SIG-M5 treated with dmso at 0.1 percent for 504 hours (cell line): ENCODE results near the gene ZNF648.
"Not testable (repeated sequence)": the region's sequence is repeated elsewhere in the genome, so short reads cannot be mapped to it uniquely, and the experiment has no call there.

Experiments used
- DNase-seq: peaks from one replicate; lab custom pipeline; 2025; ENCODE audit not compliant: unreplicated experiment; lab: John Stamatoyannopoulos, UW

The ZNF648 gene

DNA sequence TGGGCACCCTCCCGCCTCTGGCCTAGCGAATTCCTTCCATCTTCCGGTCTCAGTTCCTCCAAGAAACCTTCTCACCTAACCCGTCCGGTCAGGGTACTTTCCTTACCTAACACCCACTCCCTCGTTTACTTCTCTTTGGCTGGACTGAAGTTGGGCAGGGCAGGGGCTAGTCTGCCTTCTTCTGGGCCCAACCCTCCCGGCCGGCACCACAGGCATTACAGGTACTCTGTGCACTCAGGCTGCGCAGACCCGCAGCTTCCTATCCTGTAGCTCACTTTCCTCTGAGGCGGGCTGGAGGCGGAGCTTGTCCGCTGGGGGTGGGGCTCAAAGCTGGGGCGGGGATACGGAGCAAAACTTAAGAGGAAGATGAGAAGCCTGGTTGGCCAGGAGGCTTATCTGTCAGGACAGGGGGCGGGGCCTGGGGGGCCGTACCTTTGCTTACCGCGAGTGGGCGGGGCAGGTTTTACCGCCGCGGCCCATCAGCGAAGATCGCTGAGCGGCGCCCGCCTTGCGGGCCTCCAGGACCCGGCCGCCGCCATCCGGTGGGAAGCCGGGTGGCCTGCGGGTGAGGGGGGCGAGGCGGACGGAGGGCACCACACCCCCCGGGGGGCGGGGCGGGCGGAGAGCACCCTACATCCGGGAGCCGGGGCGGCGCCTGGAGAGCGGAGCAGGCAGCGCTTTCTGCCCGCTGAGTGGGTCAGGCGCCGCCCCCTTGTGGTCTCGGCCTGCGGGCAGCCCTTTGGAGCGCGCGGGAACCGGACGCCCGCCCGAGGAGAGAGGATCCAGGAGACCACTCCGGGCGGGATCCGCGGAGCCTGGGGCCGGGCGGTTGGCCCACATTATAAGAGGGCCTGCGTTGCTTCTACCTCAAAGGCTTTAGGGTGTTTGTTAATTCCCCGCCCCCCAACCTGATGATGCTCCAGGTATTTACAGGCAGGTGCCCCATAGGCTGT is 31.9 kb downstream of the ZNF648 start:
- DNase-seq = peak; percentile 98

GRCh38 chr1:182029002-182029378 is 32.5 kb downstream of the ZNF648 start:
- no peak for DNase-seq

- peak; percentile 56 for DNase-seq
Observed at GRCh38 chr1:182015360-182015759, 46.2 kb downstream of the ZNF648 start.

- not testable (repeated sequence) for DNase-seq
Observed at GRCh38 chr1:182010800-182011370, 50.6 kb downstream of the ZNF648 start.

DNA sequence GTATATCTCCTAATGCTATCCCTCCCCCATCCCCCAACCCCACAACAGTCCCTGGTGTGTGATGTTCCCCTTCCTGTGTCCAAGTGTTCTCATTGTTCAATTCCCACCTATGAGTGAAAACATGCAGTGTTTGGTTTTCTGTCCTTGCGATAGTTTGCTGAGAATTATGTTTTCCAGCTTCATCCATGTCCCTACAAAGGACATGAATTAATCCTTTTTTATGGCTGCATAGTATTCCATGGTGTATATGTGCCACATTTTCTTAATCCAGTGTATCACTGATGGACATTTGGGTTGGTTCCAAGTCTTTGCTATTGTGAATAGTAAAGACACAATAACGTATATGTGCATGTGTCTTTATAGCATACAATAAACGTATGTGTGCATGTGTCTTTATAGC is 56.1 kb downstream of the ZNF648 start:
- not testable (repeated sequence) for DNase-seq

DNA sequence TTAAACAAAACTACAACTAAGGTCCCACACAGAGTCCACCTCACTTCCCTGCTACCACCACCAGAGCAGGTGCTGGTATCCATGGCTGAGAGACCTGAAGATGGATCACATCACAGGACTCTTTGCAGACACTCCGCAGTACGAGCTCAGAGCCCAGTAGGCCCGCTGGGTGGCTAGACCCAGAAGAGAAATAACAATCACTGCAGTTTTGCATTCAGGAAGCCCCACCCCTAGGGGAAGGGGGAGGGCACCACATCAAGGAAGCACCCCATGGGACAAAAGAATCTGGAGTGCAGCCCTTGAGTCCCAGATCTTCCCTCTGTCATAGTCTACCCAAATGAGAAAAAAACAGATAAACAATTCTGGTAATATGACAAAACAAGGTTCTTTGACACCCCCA is 56.9 kb downstream of the ZNF648 start:
- DNase-seq = no peak
